Measurements from ENCODE around the gene TRANK1.

TRANK1 gene

DNA sequence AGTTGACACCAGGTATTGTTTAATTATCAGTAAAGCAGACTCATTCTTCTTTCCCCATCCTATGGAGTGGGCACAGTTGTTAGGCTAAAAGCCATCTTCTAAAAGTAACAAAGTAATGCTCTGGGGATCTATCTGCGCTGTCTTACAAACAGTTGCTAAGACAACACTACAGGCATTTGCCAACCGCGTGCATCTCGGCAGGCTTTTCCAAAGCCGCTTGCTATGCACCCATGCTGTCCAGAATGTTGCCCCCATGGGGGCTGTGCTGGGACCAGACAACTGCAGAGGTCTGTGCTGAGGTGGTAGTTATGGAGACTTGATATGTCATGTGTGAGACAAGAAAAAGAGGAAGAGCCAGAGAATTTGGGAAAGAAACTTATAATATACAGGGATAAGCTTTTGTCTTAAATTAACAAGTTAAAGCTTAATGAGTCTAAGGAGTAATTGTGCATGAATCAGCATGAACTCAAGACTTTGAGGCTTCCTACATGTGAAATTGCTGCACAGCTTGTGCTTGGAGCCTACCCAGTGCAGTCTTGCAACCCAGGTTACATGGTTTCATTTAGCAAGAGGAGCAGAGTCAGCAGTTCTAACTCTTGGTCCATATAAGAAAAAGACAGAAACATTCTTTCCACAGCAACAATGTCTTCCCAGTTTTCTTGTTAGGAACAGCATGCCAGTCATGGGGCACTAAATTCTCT is 141.6 kb downstream of the TRANK1 start:
- H2AFZ ChIP-seq (ENCODE audit: low read depth, low read length, severe bottlenecking), result no peak overlapping the region

GRCh38 chr3:36800533-36801116 is 144.2 kb downstream of the TRANK1 start:
- H3K9ac ChIP-seq (ENCODE audit: low read length), result no peak overlapping the region
- no peak for TF ChIP-seq EZH2phosphoT487 (conservative IDR thresholded peaks at IDR 0.05; ENCODE audit: low read length)
- TF ChIP-seq, protein P1, sequence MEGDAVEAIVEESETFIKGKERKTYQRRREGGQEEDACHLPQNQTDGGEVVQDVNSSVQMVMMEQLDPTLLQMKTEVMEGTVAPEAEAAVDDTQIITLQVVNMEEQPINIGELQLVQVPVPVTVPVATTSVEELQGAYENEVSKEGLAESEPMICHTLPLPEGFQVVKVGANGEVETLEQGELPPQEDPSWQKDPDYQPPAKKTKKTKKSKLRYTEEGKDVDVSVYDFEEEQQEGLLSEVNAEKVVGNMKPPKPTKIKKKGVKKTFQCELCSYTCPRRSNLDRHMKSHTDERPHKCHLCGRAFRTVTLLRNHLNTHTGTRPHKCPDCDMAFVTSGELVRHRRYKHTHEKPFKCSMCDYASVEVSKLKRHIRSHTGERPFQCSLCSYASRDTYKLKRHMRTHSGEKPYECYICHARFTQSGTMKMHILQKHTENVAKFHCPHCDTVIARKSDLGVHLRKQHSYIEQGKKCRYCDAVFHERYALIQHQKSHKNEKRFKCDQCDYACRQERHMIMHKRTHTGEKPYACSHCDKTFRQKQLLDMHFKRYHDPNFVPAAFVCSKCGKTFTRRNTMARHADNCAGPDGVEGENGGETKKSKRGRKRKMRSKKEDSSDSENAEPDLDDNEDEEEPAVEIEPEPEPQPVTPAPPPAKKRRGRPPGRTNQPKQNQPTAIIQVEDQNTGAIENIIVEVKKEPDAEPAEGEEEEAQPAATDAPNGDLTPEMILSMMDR (IDR thresholded peaks at IDR 0.05; ENCODE audit: insufficient read depth, low read length, poor library complexity, severe bottlenecking), result no peak
- H3K36me3 ChIP-seq (ENCODE audit: low read length), result no peaks in the 10 kb centered on the region
- H3K79me2 ChIP-seq (ENCODE audit: insufficient read depth, low read length), result no peaks in the 10 kb centered on the region
- H3K4me3 ChIP-seq (ENCODE audit: insufficient read depth, low read length, poor library complexity, severe bottlenecking), result no peak overlapping the region
- no peak overlapping the region for H3K27ac ChIP-seq (ENCODE audit: low read depth, low read length)
- H3K9me2 ChIP-seq (replicated peaks; ENCODE audit: insufficient read depth, low read length), result no peaks in the 10 kb centered on the region
- H3K9me3 ChIP-seq (ENCODE audit: insufficient read depth, low read length), result no peaks in the 10 kb centered on the region
- 0 out of 2 replicates have a peak, but pooled peaks cover 3% of the 10 kb centered on the region for H3K27me3 ChIP-seq (ENCODE audit: low read length)
- no peaks in the 10 kb centered on the region for H4K20me1 ChIP-seq (ENCODE audit: low read depth, low read length)
- H2AFZ ChIP-seq (ENCODE audit: low read depth, low read length, severe bottlenecking), result no peak overlapping the region
- H3K4me2 ChIP-seq (ENCODE audit: low read depth, low read length, poor library complexity, severe bottlenecking), result no peak overlapping the region
- no peaks in the 10 kb centered on the region for H3F3A ChIP-seq (ENCODE audit: insufficient read depth)

More for the DNA sequence above, 141.6 kb downstream of the TRANK1 start:
- Histone ChIP-seq H3K4me3 (ENCODE audit: insufficient read depth, low read length, poor library complexity, severe bottlenecking) (no peak overlapping the region), H3K79me2 (ENCODE audit: insufficient read depth, low read length) (no peaks in the 10 kb centered on the region), H3K36me3 (ENCODE audit: low read length) (no peaks in the 10 kb centered on the region), H3K9ac (ENCODE audit: low read length) (no peak overlapping the region), H3K9me2 (replicated peaks; ENCODE audit: insufficient read depth, low read length) (no peaks in the 10 kb centered on the region), H3K9me3 (ENCODE audit: insufficient read depth, low read length) (no peaks in the 10 kb centered on the region), H3F3A (ENCODE audit: insufficient read depth) (no peaks in the 10 kb centered on the region), H3K27ac (ENCODE audit: low read depth, low read length) (no peak overlapping the region), H4K20me1 (ENCODE audit: low read depth, low read length) (no peaks in the 10 kb centered on the region), H3K27me3 (ENCODE audit: low read length) (no peaks in the 10 kb centered on the region), H3K4me2 (ENCODE audit: low read depth, low read length, poor library complexity, severe bottlenecking) (no peak overlapping the region)
- TF ChIP-seq EZH2phosphoT487 (conservative IDR thresholded peaks at IDR 0.05; ENCODE audit: low read length), result no peak
- TF ChIP-seq, protein P1 (IDR thresholded peaks at IDR 0.05; ENCODE audit: insufficient read depth, low read length, poor library complexity, severe bottlenecking), result no peak

- Histone ChIP-seq H3K79me2 (ENCODE audit: insufficient read depth, low read length) (no peaks in the 10 kb centered on the region), H3K4me3 (ENCODE audit: insufficient read depth, low read length, poor library complexity, severe bottlenecking) (no peak overlapping the region), H3K9me3 (ENCODE audit: insufficient read depth, low read length) (no peaks in the 10 kb centered on the region), H3F3A (ENCODE audit: insufficient read depth) (no peaks in the 10 kb centered on the region), H2AFZ (ENCODE audit: low read depth, low read length, severe bottlenecking) (no peak overlapping the region), H3K4me2 (ENCODE audit: low read depth, low read length, poor library complexity, severe bottlenecking) (no peak overlapping the region), H3K36me3 (ENCODE audit: low read length) (no peaks in the 10 kb centered on the region), H3K9me2 (replicated peaks; ENCODE audit: insufficient read depth, low read length) (no peaks in the 10 kb centered on the region), H3K27me3 (ENCODE audit: low read length) (0 out of 2 replicates have a peak, but pooled peaks cover 3% of the 10 kb centered on the region), H3K9ac (ENCODE audit: low read length) (no peak overlapping the region), H3K27ac (ENCODE audit: low read depth, low read length) (no peak overlapping the region), H4K20me1 (ENCODE audit: low read depth, low read length) (no peaks in the 10 kb centered on the region)
- TF ChIP-seq, protein P1 (IDR thresholded peaks at IDR 0.05; ENCODE audit: insufficient read depth, low read length, poor library complexity, severe bottlenecking), result no peak
- TF ChIP-seq EZH2phosphoT487 (conservative IDR thresholded peaks at IDR 0.05; ENCODE audit: low read length), result no peak
Observed at GRCh38 chr3:36796881-36797280, 148.0 kb downstream of the TRANK1 start.
